ENCODE data around the gene FOXN3. TPM values are rescaled to one million over a fixed set of nuclear protein-coding genes. Genes with fewer than 3 reads are reported as not detected.
A peak's percentile ranks its signal among the peaks of the same experiment; 100 is the strongest.

Gene FOXN3
- total RNA-seq, 1 experiment from 2014 or later, result 45.8 TPM

DNA sequence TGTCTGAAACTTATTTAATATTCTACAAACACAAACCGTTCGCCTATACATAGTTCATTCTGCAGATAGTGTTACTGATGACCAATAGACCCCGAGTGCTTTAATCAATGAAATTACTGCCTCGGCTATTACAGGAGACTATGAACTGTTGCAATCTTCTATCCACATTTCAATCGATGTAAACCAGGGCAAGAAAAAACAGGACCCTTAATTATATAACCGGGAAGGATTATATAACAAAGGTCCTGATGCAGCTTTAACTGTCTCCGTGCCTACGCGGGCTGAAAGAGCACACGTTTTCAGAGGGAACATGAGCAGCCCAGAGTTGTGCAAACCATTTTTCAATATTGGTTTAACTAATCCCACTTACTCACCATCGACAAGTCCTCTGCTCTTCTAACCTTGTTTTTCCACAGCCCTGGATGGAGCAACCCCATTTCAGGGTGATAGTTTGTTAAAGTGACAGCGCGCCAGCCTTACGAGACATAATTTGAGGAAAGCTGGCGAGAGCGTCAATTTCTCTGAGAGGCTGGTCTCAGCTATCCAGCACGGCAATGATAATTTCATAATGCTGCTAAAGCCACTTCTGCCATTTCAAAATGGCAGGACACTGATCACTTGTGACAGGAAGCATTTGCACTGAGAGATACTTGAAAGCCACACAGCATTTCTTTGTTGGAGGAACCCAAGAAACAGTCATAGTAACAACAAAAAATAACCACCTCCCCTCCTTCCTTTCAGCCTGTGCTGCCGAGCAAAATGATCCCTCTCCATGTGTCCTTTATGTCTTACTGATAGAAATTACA is 184.6 kb downstream of the FOXN3 start:
- no peaks in the 10 kb centered on the region for H3K27me3 ChIP-seq
- DNase-seq, result no peak
- no peak overlapping the region for H3K4me3 ChIP-seq
- H3K36me3 ChIP-seq, result no peaks in the 10 kb centered on the region
- H3K4me1 ChIP-seq, result peaks cover 23% of the 10 kb centered on the region
- no peaks in the 10 kb centered on the region for H3K9me3 ChIP-seq (replicated peaks)
- H3K27ac ChIP-seq, result no peak overlapping the region

DNA sequence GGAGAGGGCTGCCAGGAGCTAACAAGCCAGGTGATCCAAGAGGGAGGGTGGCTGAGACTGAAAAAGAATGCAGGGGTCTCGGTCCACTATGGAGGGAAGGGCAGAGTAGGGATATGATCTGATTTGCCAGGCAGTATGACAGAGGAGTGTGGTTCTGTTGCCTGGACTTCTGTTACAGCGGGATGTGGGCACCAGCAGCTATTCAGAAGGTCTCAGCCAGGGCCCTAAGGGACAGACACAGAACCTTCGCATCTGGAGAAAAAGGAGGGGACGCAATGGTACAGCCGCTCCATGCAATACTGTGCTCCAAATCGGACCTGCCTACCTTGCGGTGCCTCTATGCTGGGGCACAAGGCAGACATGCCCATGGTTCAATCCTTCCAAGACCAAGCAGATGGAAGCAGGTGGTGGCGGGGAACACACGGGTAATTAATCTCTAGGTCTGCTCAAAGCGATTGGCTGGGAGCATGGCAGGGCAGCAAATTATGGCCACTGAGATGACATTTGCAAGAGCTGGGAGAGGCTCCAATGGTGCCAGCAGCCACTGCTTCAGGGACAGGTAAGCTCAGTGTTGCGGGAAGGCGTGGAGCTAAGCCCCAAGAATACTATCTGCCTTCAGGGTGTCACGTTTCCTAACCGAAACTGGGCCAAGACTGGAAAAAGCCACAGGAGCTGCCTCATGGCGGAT is 185.5 kb downstream of the FOXN3 start:
- Histone ChIP-seq H3K27ac (no peak overlapping the region), H3K27me3 (no peaks in the 10 kb centered on the region), H3K9me3 (replicated peaks) (no peaks in the 10 kb centered on the region), H3K4me3 (no peak overlapping the region), H3K4me1 (peaks cover 14% of the 10 kb centered on the region), H3K36me3 (no peaks in the 10 kb centered on the region)
- no peak for DNase-seq

DNA sequence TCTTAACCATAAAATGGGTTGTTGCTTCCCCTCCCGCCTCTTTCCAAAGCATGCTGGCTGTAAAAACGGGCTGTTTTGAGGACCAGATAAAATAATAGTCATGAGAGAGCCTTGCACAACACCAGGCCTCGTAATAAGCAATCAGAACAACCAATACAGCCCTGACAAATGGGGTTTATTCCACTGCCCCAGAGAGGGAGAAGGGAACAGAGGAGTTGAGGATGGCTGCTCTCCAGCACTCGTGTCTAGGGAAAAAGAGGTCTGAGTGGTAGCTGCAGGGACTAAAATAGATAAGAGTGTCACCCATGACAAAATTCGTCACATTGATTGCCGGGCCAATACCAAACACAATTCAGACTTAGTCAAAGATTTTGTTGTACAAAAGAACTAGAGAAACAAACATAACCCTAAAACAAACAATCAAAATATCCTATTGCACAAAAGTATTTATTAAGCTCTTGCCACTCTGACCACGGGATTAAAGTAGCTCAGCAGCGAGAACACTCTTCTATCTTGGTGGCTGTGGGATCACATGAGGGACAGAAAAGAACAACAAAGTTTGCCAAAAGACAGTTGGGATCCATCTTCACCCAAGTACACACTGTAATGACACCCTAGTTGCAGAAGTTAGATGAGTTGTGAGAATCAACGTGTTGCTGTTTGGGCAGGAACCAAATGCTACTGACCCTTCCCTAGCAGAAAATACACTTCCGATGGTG is 188.0 kb downstream of the FOXN3 start:
- H3K4me3 ChIP-seq, result no peak overlapping the region
- no peak overlapping the region for H3K27ac ChIP-seq
- H3K9me3 ChIP-seq (replicated peaks), result no peaks in the 10 kb centered on the region
- peaks cover 13% of the 10 kb centered on the region for H3K4me1 ChIP-seq
- no peaks in the 10 kb centered on the region for H3K36me3 ChIP-seq
- DNase-seq, result peak in 1 of 2 experiments; percentile 33
- H3K27me3 ChIP-seq, result no peaks in the 10 kb centered on the region

DNA sequence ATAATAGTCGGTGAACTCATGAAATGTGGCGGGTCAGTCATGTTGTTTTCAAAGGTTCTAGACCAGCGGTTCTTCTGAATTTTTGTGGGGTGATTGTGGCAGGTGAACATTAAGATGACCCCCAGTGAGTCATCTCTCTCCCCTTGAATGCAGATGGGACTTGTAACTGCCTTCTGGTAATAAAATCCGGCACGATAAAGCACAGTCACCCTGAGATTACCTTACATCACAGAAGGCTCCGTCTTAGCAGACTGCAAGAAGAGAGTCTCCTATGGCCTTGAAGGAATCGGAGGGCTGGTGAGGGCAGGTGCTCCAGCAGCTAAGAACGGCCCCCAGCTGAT is 189.6 kb downstream of the FOXN3 start:
- DNase-seq, result no peak
- Histone ChIP-seq H3K36me3 (no peaks in the 10 kb centered on the region), H3K9me3 (replicated peaks) (no peaks in the 10 kb centered on the region), H3K4me1 (peaks cover 13% of the 10 kb centered on the region), H3K4me3 (no peak overlapping the region), H3K27ac (no peak overlapping the region), H3K27me3 (no peaks in the 10 kb centered on the region)

DNA sequence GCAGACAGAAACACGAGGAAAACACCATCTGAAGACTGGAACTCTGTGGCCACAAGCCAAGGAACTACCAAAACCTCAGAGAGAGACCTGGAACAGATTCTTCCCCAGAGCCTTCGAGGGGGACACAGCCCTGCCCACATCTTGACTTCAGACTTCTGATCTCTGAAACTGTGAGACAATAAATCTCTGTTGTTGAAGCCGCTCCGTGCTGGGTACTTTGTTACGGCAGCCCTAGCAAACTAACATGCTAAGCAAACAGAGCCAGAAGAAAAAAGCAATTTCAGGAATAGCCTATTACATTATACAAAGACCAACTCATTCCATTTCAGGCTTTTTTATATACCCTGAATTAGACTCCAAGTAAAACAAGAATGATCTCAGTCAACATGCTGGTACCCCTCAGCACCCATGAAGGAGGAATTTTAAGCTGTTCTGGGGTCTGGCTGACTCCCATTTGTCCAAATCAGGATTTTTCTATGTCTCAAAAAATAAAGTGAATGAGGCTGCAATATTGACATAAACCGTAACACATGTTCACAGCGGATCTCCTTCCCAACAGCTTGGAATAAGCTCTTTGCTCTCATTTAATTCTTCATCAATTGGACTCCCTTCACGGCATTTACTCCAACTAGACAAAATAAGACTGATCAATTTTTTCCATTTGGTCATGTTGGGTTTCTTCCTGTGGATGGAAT is 190.1 kb downstream of the FOXN3 start:
- Histone ChIP-seq H3K27me3 (no peaks in the 10 kb centered on the region), H3K36me3 (no peaks in the 10 kb centered on the region), H3K9me3 (replicated peaks) (no peaks in the 10 kb centered on the region), H3K27ac (no peak overlapping the region), H3K4me3 (no peak overlapping the region), H3K4me1 (peaks cover 13% of the 10 kb centered on the region)
- no peak for DNase-seq

DNA sequence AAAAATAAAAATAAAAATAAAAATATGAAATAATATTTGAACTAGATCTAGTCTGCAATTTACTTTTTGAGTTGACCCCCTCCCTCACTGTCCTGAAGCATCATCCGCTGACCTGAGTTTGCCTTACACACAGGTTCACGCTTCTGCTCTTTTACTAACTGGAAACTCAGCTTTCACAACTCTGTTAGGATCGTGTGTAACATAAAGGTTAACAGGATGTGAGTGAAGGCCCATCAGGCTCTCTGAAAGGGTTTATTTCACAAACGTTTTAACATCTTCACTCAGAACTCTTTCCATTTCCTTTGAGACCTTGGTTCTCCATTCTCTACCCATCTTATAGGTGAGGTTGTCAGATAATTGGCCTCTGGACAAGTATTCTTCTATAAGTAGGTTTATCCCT is 191.4 kb downstream of the FOXN3 start:
- DNase-seq, result no peak
- Histone ChIP-seq H3K27ac (no peak overlapping the region), H3K36me3 (no peaks in the 10 kb centered on the region), H3K9me3 (replicated peaks) (no peaks in the 10 kb centered on the region), H3K27me3 (no peaks in the 10 kb centered on the region), H3K4me3 (no peak overlapping the region), H3K4me1 (peaks cover 20% of the 10 kb centered on the region)

DNA sequence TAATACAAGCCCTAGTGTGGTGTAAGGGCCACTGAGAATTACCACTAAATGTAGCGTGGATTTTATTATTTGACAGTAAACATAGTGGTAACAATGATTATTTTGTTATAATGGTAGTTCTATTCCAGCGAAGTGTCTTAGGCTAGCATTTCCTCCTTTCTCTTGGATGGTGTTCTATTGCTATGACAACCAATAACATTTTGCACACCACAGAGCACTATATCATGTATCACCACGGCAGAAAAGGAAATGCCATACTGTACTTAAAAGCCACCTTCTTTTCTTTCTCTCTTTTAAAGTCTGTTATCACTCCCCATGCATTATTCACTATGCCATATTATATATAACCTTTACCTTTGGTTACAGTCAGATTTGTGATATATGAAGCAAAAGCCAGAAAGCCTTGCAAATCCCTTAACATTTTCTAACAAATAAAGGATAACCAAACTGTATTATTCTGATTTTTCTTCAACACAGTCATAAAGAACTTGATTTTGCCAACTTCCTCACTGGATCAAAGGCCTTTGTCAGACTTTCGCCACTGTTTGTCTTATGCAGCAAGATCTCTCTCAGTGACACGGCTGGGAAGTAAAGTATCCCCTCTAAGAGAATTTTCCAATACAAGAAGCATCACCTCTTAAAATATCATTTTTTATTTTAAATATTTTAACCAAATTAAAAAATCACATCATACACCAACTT is 195.8 kb downstream of the FOXN3 start:
- Histone ChIP-seq H3K27me3 (no peaks in the 10 kb centered on the region), H3K36me3 (0 out of 2 replicates have a peak, but pooled peaks cover 4% of the 10 kb centered on the region), H3K27ac (no peak overlapping the region), H3K9me3 (replicated peaks) (no peaks in the 10 kb centered on the region), H3K4me1 (peaks cover 10% of the 10 kb centered on the region), H3K4me3 (no peak overlapping the region)
- DNase-seq, result peak in 1 of 2 experiments; percentile 38

DNA sequence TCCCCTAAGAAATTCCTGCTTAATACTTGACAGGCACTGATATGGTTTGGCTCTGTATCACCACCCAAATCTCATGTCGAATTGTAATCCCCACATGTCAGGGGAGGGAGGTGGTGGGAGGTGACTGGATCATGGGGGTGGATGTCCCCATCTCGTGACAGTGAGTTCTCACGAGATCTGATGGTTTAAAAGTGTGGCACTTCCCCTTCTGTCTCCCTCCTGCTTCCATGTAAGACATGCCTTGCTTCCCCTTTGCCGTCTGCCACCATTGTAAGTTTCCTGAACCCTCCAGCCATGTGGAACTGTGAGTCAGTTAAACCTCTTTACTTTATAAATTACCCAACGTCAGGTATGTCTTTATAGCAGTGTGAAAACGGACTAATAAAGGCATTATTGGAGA is 198.0 kb downstream of the FOXN3 start:
- Histone ChIP-seq H3K27me3 (no peaks in the 10 kb centered on the region), H3K36me3 (0 out of 2 replicates have a peak, but pooled peaks cover 4% of the 10 kb centered on the region), H3K27ac (no peak overlapping the region), H3K9me3 (replicated peaks) (no peaks in the 10 kb centered on the region), H3K4me3 (no peak overlapping the region), H3K4me1 (peaks cover 31% of the 10 kb centered on the region)
- no peak for DNase-seq

DNA sequence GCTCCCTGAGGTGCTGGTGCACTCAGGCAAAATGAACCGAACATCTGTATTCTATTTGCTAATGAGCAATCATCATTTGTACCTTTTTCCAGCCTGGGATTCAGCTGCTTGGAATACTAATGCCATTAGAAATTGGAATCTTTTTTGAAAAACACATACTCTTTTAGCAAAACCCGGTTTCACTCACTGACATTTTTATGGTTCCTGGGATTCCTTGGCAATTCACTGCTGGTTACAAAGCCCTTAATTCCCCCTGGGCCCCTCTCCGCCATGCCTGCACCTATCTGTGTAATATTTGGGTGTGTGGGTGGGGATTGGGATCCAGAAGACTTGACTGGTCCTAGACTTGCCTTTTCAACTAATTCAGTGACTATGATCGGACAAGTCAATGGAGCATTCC is 199.1 kb downstream of the FOXN3 start:
- Histone ChIP-seq H3K27me3 (no peaks in the 10 kb centered on the region), H3K36me3 (0 out of 2 replicates have a peak, but pooled peaks cover 4% of the 10 kb centered on the region), H3K9me3 (replicated peaks) (no peaks in the 10 kb centered on the region), H3K27ac (no peak overlapping the region), H3K4me1 (peaks cover 33% of the 10 kb centered on the region), H3K4me3 (no peak overlapping the region)
- DNase-seq, result no peak

DNA sequence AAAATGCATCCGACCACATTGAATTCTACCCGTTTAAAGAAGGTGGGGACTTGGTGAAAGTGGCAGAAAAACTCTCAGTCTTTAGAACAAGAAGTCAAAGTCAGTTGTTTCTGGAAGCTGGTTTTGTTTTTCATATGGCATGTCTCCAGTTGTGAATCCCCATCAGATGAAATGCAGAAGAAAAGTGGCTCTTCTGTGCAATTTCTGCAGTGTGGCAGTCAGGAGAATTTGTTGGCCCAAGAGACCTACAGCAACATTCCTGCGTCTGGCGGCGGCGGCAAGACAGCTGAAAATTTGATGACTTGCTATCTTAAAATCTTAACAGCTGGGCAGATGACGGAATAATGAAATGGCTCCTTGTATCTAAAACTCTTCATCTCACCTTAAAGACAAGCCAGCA is 201.5 kb downstream of the FOXN3 start:
- DNase-seq, result peak; percentile 72 to 76
- Histone ChIP-seq H3K27me3 (no peaks in the 10 kb centered on the region), H3K4me3 (no peak overlapping the region), H3K4me1 (peaks cover 26% of the 10 kb centered on the region), H3K36me3 (0 out of 2 replicates have a peak, but pooled peaks cover 4% of the 10 kb centered on the region), H3K9me3 (replicated peaks) (no peaks in the 10 kb centered on the region), H3K27ac (peak overlapping the region; percentile 65)

DNA sequence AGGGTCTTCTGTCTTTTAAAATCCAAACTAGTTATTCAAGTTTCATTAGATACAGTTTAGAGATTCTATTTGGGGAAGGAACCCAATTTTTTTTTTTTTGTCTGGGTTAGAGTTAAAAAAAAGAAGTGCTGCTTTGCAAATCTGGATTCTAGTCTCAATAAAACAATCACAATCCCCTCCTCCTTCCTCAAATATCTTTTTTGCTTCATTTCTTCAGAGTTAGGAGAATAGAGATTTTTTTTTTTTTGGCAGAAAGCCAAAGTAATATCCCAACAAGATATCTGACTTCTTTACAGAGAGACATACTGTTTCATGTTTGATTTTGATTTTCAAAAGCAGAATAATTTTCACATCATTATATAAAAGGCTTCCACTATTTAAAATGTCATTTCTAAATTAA is 201.9 kb downstream of the FOXN3 start:
- H3K36me3 ChIP-seq, result 0 out of 2 replicates have a peak, but pooled peaks cover 4% of the 10 kb centered on the region
- H3K9me3 ChIP-seq (replicated peaks), result no peaks in the 10 kb centered on the region
- H3K27ac ChIP-seq, result peak overlapping the region; percentile 65
- peaks cover 26% of the 10 kb centered on the region for H3K4me1 ChIP-seq
- no peaks in the 10 kb centered on the region for H3K27me3 ChIP-seq
- H3K4me3 ChIP-seq, result no peak overlapping the region
- DNase-seq, result no peak

DNA sequence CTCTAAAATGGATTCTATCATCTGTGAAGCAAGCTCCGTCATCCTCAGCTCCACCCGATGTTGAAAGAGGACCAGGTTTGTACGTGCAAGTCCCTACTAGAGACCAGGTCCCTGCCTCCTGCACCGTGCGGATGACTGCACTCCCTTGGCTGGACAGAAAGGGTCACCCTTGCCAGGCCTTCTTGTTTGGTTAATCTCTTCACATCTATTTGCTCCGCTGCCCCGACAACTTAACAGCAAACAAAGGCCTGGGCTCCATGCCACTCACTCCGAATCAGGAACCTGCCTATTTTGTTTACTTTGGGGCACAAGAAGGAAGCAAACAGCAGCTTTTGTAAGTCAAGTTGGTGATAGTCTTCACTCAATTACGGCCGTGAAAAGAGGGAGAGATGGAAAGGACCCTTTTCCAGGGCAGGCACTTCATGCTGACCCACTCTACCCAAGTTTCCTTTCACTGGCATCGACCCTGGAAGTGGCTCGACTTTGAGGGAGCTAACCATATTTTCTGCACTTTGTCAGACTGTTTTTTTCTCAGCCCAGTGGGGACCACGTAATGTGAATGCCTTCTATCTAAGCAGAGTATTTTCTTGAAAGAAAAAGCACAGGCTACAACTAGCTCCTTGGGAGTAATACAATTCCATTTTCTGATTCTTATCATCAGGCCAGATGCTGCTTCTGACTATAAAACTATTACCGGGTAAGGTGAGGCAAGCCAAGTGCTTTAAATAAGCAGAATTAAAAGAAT is 202.6 kb downstream of the FOXN3 start:
- peak overlapping the region; percentile 65; the same call in 1 of the 2 replicates for H3K27ac ChIP-seq

DNA sequence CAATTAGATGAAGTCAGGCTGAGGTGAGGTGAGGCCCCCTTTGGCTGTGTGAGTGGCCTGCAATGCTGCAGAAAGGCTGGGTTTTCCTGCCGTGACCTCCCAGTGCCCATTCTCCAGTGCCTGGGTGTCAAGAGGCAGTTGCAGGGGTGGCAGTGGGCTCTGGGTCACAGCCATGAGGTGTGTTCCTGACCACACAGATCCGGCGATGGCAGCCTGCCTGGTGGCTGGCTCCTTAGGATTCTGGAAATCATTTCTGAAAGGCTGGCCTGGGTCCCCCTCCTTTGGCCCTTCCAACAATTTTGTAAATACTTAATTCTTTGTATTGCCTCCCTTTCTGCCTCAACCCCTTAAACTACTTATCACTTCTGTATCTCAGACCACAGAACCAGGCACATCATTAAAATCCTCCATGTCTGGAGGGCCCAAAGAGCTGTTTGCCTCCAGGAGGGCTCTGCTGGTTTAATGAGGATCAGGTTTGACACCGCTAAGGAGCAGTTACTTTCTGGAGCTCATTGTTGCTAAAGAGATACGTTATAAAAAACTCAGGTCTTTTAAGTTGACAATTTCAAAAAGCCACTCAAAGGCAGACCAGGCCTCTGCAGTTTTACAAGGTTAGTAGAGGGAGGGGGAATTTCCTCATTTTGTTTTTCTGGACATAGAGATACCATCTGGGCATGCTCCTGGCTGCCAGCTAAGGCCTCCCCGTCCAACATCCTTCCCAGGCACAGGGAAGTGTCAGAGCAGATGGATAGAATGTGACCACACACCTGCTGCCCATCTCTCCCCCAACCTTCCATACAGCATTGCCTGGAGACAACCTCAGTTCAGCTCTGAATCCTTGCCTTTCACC is 204.4 kb downstream of the FOXN3 start:
- H3K4me1 ChIP-seq, result peaks cover 26% of the 10 kb centered on the region
- no peak overlapping the region for H3K4me3 ChIP-seq
- H3K9me3 ChIP-seq (replicated peaks), result no peaks in the 10 kb centered on the region
- no peaks in the 10 kb centered on the region for H3K27me3 ChIP-seq
- H3K36me3 ChIP-seq, result no peaks in the 10 kb centered on the region
- H3K27ac ChIP-seq, result no peak overlapping the region
- DNase-seq, result no peak

More for the DNA sequence above, 202.6 kb downstream of the FOXN3 start:
- H3K27me3 ChIP-seq, result no peaks in the 10 kb centered on the region
- H3K9me3 ChIP-seq (replicated peaks), result no peaks in the 10 kb centered on the region
- no peaks in the 10 kb centered on the region for H3K36me3 ChIP-seq
- H3K4me1 ChIP-seq, result peaks cover 26% of the 10 kb centered on the region
- no peak overlapping the region for H3K4me3 ChIP-seq
- no peak for DNase-seq

All from SJCRH30 (cell line).